NCI-H1436 treated with DMSO at 0.1 percent for 48 hours (cell line): ENCODE results near the gene CHRNA5.

Experiments
- DNase-seq: peaks from one replicate; lab custom pipeline; 2025; lab: John Stamatoyannopoulos, UW

CHRNA5 gene

DNA sequence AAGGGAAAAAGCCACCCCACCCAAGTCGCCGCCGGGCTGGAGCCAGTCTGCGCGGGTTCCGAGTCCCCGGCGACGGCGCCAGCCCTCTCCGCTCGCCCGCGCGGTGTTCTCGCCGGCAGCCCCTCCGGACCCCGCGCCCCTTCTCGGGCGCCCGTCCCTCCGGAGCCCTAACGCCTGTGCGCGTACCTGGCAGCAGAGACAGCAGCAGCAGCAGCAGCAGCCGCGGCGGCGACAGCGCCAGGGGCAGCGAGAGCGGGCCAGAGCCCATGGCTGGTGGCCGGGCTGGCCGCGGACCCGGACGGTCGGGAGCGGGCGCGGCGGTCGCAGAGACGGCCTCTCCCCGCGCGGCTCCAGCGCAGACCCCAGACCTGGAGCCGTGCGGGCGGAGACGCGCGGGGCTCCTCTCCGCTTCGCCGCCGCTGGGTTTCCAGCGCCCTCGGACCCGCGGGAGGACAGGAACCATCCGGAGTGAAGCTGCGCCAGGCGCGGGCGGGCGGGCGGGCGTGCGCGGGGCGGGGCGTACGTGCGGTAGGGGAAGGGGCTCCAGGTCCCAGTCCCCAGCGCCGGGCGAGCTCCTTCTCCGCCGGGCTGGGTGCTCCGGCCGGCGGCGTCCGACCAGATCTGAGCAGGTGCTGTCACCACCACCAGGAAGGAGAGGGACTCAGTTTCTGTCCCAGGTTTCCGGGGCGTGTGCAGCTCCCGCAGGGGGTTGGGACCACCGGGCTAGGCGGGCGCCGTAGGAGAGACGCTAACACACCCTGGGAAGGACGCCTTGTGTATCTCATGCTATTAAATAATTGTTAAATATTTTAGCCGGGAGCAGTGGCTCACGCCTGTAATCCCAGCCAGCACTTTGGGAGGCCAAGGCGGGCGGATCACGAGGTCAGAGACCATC, 55.5 kb downstream of the CHRNA5 start, which contains the start of gene CHRNA3:
TSS of gene CHRNA3 (minus strand) at position 470 of the 895 bp plus-strand sequence. CDS start at position 268, 202 bp downstream.
- DNase-seq: no peak

DNA sequence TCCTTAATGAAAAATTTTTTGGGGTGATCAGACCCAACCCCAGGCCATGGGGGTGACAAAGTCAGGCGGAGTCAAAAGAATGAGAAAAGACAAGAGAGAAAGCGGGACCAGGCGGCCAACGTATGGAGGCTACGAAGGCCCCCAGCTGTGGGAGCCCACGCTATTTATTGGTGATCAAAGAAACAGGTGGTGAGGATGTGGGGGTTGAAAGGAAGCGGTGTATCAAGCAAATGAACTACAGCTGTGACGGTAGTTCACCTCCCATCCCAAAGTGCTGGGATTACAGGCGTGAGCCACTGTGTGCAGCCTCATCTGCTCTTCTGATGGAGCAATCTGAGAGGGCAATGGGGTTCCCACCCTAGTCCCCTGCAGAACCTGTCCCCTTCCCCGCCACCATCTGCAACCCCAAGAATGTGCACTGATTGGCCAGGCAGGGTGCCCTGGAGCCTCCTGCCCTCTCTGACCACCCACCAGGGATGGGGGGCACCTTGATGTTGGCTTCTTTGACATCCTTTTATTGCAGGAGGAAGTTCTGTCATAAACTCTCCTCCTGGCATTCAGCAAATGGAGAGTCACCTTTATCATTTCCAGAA, 56.6 kb downstream of the CHRNA5 start:
- DNase-seq: no peak

DNA sequence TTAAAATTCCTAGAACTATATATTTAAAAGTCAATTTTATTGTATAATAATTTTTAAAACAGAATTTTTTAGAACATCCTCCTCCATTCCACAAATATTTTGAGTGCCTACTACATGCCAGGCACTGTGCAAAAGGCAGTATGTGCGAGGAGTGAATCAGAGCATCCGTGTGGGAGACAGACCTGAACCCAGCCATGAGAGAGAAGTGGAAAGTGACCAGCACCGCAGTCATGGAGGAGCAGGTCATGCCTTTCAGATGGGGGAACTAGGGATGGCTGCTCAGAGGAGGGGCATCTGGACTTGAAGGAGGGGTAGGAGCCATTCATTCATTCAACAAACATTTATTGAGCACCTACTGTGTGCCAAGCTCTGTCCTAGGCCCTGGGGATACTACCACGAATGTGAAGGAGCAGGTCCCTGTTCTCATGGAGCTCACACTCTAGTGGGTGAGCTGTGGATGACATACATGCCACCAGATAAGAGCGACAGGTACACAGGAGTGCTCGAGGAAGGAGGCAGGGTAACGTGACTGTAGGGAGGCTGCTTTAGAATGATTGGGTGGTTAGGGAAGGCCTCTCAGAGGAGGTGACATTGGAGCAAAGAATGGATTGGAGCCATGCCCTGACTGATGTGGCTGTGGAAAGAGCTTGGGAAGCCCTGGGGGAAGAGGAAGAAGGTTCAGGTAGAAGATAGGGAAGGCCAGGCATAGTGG, 58.6 kb downstream of the CHRNA5 start:
- no peak for DNase-seq

DNA sequence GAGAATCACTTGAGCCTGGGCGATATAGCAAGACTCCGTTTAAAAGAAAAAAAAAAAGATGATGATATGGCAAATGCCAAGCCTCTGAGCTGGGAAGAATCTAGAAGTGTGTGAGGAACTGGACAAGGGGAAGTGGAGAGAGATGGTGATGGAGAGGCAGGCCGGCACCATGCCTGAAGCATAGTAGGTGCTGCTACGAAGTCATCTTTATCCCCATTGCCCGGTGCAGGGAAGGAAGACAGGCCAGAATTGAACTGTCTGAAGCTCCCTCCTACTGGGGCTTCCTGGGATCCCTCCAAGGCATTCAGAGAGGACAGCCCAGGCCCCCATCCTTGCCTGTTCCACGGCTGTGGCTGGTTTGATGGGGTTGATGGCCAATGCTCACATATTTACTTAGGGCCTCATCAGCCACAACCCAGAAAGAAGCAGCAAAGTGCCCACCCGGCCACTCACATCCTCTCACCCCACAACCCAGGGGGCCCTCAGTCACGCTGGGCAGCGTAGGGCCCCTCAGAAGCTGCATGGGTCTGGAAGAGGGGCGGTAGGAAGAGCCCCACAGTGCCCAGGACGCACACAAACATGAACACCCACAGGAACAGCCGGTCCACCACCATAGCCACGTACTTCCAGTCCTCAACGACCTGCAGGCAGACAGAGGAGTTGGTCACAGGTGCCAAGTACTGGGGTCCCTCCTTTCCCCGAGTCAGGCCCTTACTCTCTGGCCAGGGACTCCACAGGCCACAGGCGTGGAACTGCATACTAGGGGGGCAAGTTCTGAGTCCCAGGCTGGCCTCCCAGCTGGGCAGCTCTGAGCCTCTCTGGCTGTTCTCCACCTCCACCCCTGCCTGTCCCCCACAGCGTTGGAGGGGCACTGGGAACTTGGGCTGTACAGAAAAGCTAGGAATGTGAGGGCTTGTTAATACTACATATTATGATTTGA, 59.6 kb downstream of the CHRNA5 start:
- DNase-seq: no peak

DNA sequence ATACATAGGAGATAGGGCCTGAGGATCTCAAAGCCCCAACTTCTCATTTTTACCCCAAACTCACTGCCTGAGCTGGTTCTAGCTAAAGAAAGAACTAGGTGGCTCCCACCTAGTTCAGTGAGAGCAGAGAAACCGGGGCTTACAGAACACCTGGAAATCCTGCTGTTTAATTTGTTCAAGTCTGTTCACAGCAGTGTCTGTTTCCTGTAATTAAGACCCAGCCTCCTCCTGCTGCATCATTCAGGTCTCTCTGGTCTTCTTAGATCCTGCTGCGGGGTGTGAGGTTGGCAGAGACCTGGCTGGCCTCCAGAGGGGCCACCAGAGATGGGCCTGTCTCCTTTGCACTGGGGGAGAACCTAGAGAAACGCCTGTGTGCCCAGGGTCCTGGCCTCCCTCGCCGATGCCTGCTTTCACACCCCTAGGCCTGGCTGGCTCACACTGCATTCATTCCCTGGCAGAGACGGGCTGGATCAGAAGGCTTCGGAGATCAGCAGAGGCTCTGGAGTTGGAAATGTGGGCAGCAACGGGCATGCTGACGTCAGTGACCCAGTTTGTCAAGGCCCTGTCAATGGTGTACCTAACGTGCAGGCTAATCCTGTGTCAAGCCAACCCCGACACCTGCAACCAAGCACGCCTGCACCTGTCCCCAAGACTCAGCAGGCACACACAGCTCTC, 60.4 kb downstream of the CHRNA5 start:
- DNase-seq: no peak

DNA sequence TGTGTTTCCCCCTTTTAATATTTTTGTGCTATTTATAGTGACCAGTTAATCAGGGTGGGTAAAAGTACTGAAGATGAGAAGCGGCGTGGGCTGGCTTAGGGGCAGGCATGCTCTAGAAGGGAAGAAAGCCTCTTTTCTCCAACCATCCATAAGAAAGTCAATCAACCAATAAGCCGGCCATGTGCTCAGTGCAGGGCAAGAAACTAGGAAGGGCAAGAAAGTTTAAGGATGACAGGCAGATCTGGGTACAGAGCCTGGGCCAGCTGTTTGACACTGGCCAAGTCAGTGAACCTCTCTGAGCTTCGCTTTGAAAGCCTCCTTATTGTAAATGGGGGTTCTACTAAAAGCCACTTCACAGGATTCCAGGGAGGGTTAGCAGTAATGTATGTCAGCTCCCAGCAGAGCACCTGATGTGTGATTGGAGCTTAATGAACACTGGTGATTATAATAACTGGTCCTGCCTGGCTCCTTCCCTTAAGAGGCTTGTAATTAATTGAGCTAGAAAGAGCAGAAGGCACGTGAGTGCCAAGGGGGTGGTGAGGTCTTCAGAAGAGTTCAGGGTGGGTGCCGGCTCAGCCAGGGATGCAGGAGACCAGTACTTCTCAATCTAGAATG, 61.2 kb downstream of the CHRNA5 start:
- DNase-seq: peak; percentile 85

DNA sequence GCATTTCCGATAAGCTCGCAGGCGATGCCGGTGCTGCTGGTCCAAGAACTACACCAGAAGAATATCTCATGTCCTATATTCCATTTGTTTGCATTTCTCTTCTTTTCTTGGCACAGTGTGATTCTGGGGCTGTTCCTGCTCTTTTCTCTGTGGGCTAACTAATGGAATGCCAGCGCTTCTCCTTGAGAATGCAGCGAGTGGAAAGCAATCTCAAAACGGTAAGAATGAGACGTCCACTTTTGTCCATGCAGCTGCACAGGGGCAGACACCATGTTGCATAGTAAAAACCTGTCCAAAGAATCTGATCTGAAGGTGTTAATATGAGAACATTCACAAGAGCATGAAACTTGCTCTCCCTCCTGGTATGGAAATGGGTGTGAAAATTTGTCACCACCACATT, 62.0 kb downstream of the CHRNA5 start:
- DNase-seq: no peak

DNA sequence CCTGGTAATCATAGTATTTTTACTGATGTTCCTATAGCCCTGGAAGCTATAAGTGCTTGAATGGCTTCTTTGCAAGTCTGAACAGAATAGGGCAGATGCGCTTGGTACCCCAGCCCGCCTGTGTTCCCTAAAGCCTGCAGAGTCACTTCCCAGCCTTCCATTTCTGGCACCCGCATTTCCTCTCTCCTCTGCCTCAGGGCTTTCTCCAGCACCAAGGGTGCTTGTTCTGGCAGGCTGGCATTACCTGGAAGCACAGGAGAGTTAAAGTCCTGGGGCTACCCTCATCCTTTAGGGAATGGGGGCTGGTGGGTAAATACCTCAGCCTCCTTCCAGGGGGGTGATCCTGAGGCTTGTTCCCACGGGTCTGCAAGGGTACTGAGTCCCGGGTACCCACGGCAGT, 62.9 kb downstream of the CHRNA5 start:
- no peak for DNase-seq

DNA sequence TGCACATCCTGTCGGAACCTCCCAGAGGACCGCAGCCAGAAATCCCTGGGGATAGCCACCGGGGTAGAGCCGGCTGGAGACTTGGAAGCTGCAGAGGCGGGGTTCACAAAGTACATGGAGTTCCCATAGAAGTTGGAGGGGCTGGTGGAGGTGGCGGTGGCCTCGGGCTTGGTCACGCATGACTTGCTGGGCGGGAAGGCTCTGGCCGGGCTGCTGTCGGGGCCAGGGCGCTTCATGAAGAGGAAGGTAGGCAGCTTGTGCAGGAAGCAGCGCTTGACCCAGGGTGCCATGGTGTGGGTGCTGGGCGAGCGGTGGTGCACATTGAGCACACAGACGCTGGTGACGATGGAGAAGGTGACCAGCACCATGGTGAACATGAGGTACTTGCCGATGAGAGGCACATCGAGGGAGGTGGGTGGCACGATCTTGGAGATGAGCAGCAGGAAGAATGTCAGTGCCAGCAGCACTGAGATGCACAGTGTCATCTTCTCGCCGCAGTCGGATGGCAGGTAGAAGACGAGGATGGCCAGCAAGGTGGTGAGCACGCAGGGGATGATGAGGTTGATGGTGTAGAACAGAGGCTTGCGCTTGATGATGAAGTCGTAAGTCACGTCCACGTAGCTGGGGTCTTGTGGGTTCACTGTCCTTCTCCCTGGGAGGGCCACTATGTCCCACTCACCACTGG, 63.9 kb downstream of the CHRNA5 start:
- no peak for DNase-seq

DNA sequence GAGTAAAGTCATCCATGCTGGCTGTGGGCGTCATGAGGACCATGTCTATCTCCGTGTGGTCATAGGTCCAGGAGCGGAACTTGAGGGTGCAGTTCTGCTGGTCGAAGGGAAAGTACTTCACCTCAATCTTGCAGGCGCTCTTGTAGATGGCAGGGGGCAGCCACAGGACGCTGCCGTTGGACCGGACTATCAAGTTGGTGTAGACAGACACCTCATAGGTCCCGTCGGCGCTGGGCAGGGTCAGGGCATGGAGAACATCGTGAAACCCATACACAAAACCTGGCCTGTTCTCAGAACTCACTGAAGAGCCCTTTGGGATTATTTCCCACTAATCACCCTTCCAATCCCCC, 64.4 kb downstream of the CHRNA5 start:
- no peak for DNase-seq

DNA sequence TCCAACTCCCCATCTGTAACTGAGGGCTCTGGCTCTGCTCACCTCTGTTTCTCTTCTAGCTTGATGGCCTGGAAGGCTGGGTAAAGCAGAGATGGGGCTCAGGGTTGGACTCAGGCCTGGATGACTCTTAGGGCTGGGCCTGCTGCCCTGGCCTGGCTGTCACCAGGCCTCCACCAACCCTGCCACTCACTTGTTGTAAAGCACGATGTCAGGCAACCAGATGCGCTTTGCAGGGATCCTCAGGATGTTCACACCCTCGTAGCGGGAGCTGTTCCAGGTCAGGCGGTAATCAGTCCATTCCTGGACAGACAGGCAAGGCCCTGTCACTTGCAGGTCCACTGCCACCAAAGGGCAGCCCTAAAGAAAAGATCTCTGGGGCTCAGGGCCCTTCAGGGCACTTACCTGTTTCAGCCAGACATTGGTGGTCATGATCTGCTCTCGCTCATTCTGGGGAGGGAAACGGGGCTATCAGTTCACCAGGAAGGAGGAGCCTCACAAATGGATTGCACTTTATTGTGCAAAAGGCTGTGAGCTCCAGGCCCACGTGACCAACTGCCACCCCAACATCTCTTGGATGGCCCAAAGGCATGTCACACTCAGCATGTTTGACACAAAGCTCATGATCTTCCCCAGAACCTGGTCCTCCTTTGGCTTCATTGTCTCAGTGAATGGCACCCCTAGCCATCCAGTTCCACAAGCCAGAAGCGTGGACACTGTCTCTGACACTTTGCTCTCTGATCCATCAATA, 65.7 kb downstream of the CHRNA5 start:
- no peak for DNase-seq

DNA sequence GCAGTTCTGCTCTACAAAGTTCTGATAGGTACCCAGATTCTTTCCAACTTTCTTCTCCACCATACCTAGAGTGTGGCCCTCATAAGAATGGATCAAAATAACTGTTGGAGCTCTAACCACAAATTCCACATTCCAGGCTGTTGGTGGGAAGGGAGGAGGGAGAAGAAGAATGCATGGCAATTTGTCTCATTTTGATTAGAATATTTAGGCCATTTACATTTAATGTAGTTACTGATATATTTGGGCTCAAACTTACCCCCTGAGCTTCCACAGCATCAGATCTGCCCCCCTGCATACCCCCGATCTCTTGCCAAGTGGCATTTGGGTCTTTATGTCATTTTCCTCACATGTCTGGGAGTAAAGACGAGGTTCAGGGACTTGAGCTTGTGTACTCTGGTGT, 68.0 kb downstream of the CHRNA5 start:
- DNase-seq: no peak

DNA sequence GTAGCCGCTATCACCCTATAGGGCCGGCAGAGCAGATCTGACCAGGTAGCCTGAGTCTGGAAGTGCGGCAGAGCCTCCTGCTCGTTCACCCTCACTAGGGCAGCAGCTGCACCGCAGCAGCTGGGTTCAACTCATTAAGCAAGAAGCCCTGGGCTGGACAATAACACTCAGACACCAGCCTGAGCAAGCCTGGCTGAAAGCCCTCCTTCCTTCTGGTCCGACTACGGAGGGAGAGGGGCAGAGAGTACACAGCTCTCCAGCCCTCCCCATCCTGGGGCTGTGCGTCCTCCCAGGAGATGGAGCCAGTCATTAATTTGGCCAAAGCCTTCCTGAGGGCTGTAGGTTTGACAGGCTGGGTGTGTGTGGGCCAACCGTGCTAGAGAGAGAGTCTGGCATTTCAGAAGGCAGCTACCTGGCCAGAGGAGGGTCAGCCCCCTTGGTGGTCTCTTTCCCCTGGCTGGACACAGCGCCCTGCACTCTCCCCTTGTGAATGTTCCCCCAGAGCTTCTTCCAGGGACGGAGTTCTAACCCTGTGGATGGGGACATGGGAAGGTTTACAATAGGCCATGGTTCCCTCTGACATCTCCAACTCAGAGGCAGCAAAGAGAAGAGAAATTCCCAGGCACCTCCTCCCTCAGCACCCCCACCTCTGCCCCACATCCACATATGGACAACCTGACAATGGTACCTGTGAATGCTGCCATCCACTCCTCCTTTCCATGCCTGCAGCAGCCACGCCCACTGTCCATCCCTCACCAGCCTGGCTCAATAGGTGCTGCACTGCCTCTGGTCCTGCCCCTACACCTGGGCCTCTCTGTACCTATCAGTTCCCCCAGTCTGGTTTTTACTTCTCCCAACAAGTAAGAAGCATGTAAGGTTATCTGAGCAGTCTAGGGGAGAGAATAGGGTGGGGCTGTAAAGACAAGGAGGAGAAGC, 69.2 kb downstream of the CHRNA5 start:
- no peak for DNase-seq

DNA sequence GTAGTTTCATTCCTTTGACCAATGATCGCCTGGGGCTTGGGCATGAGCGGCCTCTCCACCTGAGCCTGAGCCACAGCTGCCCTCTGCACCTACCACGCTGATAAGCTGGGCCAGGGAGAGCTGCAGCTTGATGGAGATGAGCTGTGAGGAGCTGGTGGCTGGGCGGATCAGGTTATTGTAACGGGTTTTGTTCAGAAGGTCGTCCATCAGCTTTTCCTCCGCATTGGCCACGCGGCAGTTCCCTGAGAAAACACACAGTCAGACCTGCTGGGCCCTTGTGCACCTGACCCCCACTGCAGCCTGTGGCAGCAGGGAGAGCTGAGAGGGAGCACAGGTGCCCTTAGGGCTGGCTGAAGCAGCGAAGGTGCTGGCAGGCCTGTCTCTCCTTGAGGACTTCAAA, 70.0 kb downstream of the CHRNA5 start:
- no peak for DNase-seq

DNA sequence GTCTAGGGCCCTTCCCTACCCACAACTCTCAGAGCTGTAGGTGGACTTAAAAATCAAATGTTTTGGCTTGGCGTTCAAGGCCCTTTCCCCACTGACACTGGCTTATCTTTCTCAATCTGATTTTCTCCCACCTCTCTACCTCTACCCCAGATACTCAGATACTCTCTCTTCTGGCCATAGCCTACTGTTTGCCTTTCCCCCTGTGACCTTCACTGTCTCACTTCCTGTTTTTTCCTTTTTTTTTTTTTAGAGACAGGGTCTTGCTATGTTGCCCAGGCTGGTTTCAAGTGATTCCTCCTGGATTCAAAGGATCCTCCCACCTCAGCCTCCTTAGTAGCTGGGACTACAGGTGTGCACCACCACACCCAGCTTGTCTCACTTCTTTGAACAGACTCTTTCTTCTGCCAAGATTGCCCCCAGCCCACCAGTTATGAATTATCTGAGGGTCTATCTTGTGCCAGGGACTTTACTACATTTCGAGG, 71.1 kb downstream of the CHRNA5 start:
- DNase-seq: no peak

DNA sequence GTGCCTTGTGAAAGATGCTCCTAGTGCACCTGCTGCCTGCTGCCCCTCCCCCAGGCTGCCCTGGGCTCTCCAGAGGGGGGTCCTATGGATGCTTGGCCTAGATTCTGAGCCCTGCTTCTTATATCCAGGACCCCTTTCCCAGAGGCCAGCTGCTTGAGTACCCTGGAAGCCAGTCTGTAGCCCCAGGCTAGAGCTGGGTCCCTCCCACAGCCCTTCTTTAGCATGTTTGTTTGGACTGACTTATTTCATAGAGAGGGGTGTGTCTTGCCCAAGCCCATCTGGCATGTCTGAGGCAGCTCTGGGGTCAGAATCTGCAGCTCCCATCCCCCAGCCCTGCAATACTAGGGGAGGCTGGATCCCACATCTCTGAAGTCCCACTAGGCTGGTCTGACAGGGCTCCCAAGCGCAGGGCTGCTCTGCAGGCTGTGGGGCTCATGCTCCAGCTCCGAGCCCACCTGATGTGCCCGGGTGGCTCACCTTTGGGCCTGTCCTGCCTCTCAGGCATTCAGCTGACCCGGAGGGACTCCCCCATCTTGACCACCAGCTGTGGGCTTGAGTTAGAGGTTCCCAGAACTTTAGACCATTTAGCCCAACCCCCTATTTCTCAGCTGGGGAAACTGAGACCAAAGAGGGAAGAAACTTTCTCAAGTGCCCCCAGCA, 72.6 kb downstream of the CHRNA5 start:
- DNase-seq: no peak

DNA sequence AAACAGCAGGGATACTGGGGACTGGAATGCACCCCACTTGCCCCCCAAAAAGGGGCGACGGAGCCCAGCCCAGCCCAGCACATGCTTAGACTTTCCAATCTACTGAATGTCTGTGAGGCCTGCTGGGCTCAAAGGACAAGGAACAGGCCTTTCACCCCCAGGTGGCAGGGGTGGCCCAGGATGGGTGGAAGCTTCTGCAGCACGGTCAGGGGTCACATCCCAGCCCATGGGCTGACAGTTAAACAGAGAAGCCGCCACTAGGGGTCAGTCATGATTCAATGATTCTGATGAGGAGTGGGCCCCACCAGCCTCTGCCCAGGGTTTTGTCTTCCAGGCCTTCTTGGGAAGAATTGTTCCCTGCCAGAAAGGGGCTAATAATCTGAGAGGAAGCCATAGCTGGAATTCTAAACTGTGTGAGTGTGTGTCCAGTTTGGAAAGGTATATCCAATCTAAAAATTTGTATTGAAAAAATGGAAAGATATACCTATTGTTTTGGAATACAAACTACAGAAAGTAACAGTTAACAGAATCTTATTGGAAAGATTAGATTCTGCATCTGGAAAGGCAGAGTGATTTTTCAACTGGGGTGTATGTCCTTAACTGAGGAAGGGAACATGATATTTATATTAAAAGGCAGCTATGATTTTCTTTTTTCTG, 73.5 kb downstream of the CHRNA5 start:
- DNase-seq: no peak
